Neural cell (in vitro differentiated cells): ENCODE results near the gene RAB4B. TPM values are rescaled to one million over a fixed set of nuclear protein-coding genes. Genes with fewer than 3 reads are reported as not detected.

Experiments
- H2AFZ ChIP-seq: fragments of 200-600, 300-800 bp; sonication (generic), shearing (Covaris generic); 2 replicates; pipeline ENCODE4 v1.6.0; 2014; ENCODE audit warnings: low read depth, mild to moderate bottlenecking, antibody characterized with exemption, low read length, moderate library complexity
- H3F3A ChIP-seq: fragments of 200-600 bp; shearing (Covaris generic); 2 replicates; pipeline ENCODE4 v1.6.1; 2016; ENCODE audit warnings: mild to moderate bottlenecking, moderate library complexity, mixed read lengths, antibody characterized with exemption, low read length; ENCODE audit not compliant: insufficient read depth, poor library complexity, severe bottlenecking
- H3K27ac ChIP-seq: fragments of 200-600, 300-800 bp; sonication (generic), shearing (Covaris generic); 2 replicates; pipeline ENCODE4 v1.5.1; 2014; ENCODE audit warnings: mild to moderate bottlenecking, low read length, moderate library complexity
- H3K27me3 ChIP-seq: fragments of 300-800, 200-600 bp; sonication (generic), shearing (Covaris generic); 2 replicates; pipeline ENCODE4 v1.6.0; 2014; ENCODE audit warnings: mild to moderate bottlenecking, low read depth, low read length, moderate library complexity; ENCODE audit not compliant: insufficient read depth
- H3K36me3 ChIP-seq: fragments of 300-800, 200-600 bp; sonication (generic), shearing (Covaris generic); 2 replicates; pipeline ENCODE4 v1.5.1; 2014; ENCODE audit warnings: mild to moderate bottlenecking, antibody characterized with exemption, low read length, moderate library complexity; ENCODE audit not compliant: insufficient read depth
- H3K4me2 ChIP-seq: fragments of 300-800, 200-600 bp; sonication (generic), shearing (Covaris generic); 2 replicates; pipeline ENCODE4 v1.6.0; 2014; ENCODE audit warnings: mild to moderate bottlenecking, low read length
- H3K4me3 ChIP-seq: fragments of 300-800, 200-600 bp; sonication (generic), shearing (Covaris generic); 2 replicates; pipeline ENCODE4 v1.5.1; 2014; ENCODE audit warnings: mild to moderate bottlenecking, low read length, moderate library complexity
- H3K79me2 ChIP-seq: fragments of 200-600 bp; shearing (Covaris generic); replicated peaks from 2 replicates; pipeline ENCODE4 v1.6.0; 2014; ENCODE audit warnings: mild to moderate bottlenecking, low read length, moderate library complexity; ENCODE audit not compliant: insufficient read depth
- H3K9ac ChIP-seq: fragments of 300-800, 200-600 bp; sonication (generic), shearing (Covaris generic); 2 replicates; pipeline ENCODE4 v1.6.1; 2016; ENCODE audit warnings: mild to moderate bottlenecking, low read length, mixed read lengths
- H3K9me2 ChIP-seq: fragments of 200-600 bp; shearing (Covaris generic); 2 replicates; pipeline ENCODE4 v1.6.1; 2016; ENCODE audit warnings: mild to moderate bottlenecking, low read length, mixed read lengths; ENCODE audit not compliant: insufficient read depth
- H3K9me3 ChIP-seq: fragments of 200-600, 300-800 bp; sonication (generic), shearing (Covaris generic); 2 replicates; pipeline ENCODE4 v1.6.1; 2016; ENCODE audit warnings: mild to moderate bottlenecking, mixed run types, low read length, moderate library complexity, mixed read lengths
- H4K20me1 ChIP-seq: fragments of 200-600 bp; shearing (Covaris generic); 2 replicates; pipeline ENCODE4 v1.6.1; 2016; ENCODE audit warnings: mild to moderate bottlenecking, mixed run types; ENCODE audit not compliant: insufficient read depth
- CTCF ChIP-seq: fragments of 450-650 bp; IDR thresholded peaks from 2 replicates; pipeline ENCODE4 v1.5.1; 2014; ENCODE audit warnings: antibody characterized with exemption, mild to moderate bottlenecking, moderate library complexity; ENCODE audit not compliant: poor library complexity, severe bottlenecking
- EP300 ChIP-seq: fragments of 450-650 bp; conservative IDR thresholded peaks from 2 replicates; pipeline ENCODE4 v1.6.1; 2014; ENCODE audit warnings: antibody characterized with exemption, mild to moderate bottlenecking, moderate library complexity; ENCODE audit not compliant: poor library complexity, severe bottlenecking
- EZH2 ChIP-seq: fragments of 200-600, 300-800 bp; shearing (Covaris generic), sonication (generic); IDR thresholded peaks from 2 replicates; pipeline ENCODE4 v1.6.1; 2014; ENCODE audit warnings: antibody characterized with exemption, low read length, borderline replicate concordance, mild to moderate bottlenecking; ENCODE audit not compliant: insufficient read depth, poor library complexity, severe bottlenecking
- MXI1 ChIP-seq: fragments of 450-650 bp; conservative IDR thresholded peaks from 2 replicates; pipeline ENCODE4 v1.6.1; 2014; ENCODE audit warnings: antibody characterized with exemption, mild to moderate bottlenecking; ENCODE audit not compliant: poor library complexity, severe bottlenecking
- POLR2AphosphoS5 ChIP-seq: IDR thresholded peaks from 2 replicates; pipeline ENCODE4 v1.6.1; 2012
- RAD21 ChIP-seq: fragments of 450-650 bp; conservative IDR thresholded peaks from 2 replicates; pipeline ENCODE4 v1.6.1; 2014; ENCODE audit warnings: antibody characterized with exemption, mild to moderate bottlenecking, moderate library complexity
- REST ChIP-seq: IDR thresholded peaks from 2 replicates; pipeline ENCODE4 v1.6.1; 2012; ENCODE audit warnings: borderline replicate concordance
- SMC3 ChIP-seq: fragments of 450-650 bp; conservative IDR thresholded peaks from 2 replicates; pipeline ENCODE4 v1.6.1; 2014; ENCODE audit warnings: antibody characterized with exemption, mild to moderate bottlenecking, moderate library complexity; ENCODE audit not compliant: poor library complexity
- TAF1 ChIP-seq: IDR thresholded peaks from 2 replicates; pipeline ENCODE4 v1.6.1; 2012; ENCODE audit warnings: low read depth
- polyA plus RNA-seq: library from polyadenylated mRNA; depleted of rRNA; stranded (reverse); fragments of >200 nt; gene quantifications from 2 replicates; pipeline ENCODE4 v1.2.3, GENCODE V29; 2014

RAB4B gene
- polyA plus RNA-seq, 1 donor from 2014 or later: 66.0 TPM

GRCh38 chr19:40800339-40800996, 22.4 kb downstream of the RAB4B start:
- Histone ChIP-seq H3F3A (no peaks in the 10 kb centered on the region), H3K36me3 (peaks cover 3% of the 10 kb centered on the region), H3K9me2 (no peaks in the 10 kb centered on the region), H3K79me2 (peaks cover 58% of the 10 kb centered on the region), H3K4me3 (peak overlapping the region; percentile 92), H3K9ac (peak overlapping the region; percentile 94), H3K27me3 (no peaks in the 10 kb centered on the region), H4K20me1 (peaks cover 10% of the 10 kb centered on the region), H3K27ac (peak overlapping the region; percentile 76), H3K9me3 (no peaks in the 10 kb centered on the region), H2AFZ (no peak overlapping the region), H3K4me2 (peak overlapping the region; percentile 87)
- TF ChIP-seq EP300 (no peak), TAF1 (no peak), MXI1 (no peak), CTCF (no peak), SMC3 (no peak), POLR2AphosphoS5 (no peak), EZH2 (no peak), REST (no peak), RAD21 (no peak)

- Histone ChIP-seq H3K9me3 (no peaks in the 10 kb centered on the region), H4K20me1 (peaks cover 10% of the 10 kb centered on the region), H3K27ac (no peak overlapping the region), H2AFZ (no peak overlapping the region), H3K9ac (peak overlapping the region; percentile 94), H3K79me2 (peaks cover 63% of the 10 kb centered on the region), H3K4me3 (peak overlapping the region; percentile 92), H3K27me3 (no peaks in the 10 kb centered on the region), H3K4me2 (peak overlapping the region; percentile 39), H3F3A (no peaks in the 10 kb centered on the region), H3K36me3 (peaks cover 3% of the 10 kb centered on the region), H3K9me2 (no peaks in the 10 kb centered on the region)
- TF ChIP-seq POLR2AphosphoS5 (no peak), REST (no peak), RAD21 (no peak), SMC3 (no peak), MXI1 (no peak), EZH2 (no peak), TAF1 (no peak), EP300 (no peak), CTCF (no peak)
Measured at GRCh38 chr19:40800997-40801377, 22.9 kb downstream of the RAB4B start.
